ENCODE results near the gene FCRL4. TPM values are rescaled to one million over a fixed set of nuclear protein-coding genes. Genes with fewer than 3 reads are reported as not detected.

The FCRL4 gene
- total RNA-seq, 4 donors from 2014 or later, result 2.5 TPM; not detected in 3

DNA sequence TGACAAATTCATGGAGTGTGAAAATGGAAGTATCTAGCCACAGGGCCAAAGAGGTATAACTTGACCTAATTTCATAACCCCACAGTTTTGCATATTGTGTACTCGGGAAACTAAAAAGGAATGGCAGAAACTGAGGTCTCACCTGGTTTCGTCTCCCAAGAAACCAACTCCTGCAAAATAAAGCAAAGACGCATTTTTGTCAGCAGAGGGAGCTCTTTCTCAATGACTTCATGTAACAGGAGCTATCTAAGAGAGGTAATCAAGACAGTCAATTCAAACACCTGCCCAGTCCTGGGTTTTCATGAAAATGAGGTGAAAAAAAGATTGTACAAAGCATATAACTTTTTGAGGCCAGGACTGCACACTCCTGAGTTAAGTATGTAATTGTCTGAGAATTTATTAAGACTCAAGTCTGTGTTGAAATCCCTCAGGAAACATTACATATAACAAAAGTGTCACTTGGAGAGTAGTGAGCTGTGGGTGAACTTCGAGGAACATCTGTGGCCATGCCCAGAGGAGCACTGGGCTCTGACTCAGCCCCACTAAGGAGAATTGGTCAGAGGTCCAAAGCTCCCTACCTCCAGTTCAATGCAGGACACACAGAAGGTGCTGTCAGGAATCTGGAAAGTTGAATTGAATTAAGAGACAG is 17.6 kb downstream of the FCRL4 start:
- H3K27ac ChIP-seq, result no peak overlapping the region
- H3K4me3 ChIP-seq, result no peak overlapping the region
- peaks cover 0 to 10% (median 0%) of the 10 kb centered on the region in 4 donors for H3K4me1 ChIP-seq
- TF ChIP-seq, protein P1, sequence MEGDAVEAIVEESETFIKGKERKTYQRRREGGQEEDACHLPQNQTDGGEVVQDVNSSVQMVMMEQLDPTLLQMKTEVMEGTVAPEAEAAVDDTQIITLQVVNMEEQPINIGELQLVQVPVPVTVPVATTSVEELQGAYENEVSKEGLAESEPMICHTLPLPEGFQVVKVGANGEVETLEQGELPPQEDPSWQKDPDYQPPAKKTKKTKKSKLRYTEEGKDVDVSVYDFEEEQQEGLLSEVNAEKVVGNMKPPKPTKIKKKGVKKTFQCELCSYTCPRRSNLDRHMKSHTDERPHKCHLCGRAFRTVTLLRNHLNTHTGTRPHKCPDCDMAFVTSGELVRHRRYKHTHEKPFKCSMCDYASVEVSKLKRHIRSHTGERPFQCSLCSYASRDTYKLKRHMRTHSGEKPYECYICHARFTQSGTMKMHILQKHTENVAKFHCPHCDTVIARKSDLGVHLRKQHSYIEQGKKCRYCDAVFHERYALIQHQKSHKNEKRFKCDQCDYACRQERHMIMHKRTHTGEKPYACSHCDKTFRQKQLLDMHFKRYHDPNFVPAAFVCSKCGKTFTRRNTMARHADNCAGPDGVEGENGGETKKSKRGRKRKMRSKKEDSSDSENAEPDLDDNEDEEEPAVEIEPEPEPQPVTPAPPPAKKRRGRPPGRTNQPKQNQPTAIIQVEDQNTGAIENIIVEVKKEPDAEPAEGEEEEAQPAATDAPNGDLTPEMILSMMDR (IDR thresholded peaks at IDR 0.05), result peak; percentile 62 to 77 (median 66)
- no peak for TF ChIP-seq POLR2A (IDR thresholded peaks at IDR 0.05)
- H3K9me3 ChIP-seq, result peaks cover 0 to 5% (median 0%) of the 10 kb centered on the region in 4 donors
- peak in 2 of 3 donors; percentile 40 to 65 for DNase-seq
- no peaks in the 10 kb centered on the region for H3K27me3 ChIP-seq
- no peaks in the 10 kb centered on the region for H3K36me3 ChIP-seq

DNA sequence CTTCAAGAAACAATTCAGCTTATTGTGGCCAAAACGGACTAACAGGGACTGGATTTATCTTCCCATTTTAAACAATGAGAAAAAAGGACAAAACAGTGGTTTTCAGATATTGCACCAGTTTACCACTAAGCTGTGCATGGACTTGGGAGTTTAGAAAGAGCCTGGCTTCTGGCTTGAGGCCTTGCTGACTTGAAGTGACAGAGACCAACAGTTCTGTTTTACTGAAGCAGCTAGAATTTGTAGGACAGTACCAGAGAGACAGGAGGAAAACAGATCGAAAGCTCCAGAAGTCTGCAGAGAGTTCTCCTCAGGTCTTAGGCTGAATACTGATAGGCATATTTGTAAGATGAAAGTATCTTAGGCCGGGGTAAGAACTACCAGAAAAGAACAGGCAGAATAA is 20.5 kb downstream of the FCRL4 start:
- no peaks in the 10 kb centered on the region for H3K9me3 ChIP-seq
- no peaks in the 10 kb centered on the region for H3K36me3 ChIP-seq
- no peak for TF ChIP-seq POLR2A (IDR thresholded peaks at IDR 0.05)
- TF ChIP-seq, protein P1 (IDR thresholded peaks at IDR 0.05), result no peak
- H3K4me3 ChIP-seq, result no peak overlapping the region
- H3K27me3 ChIP-seq, result no peaks in the 10 kb centered on the region
- no peak for DNase-seq
- H3K4me1 ChIP-seq, result peaks cover 0 to 10% (median 0%) of the 10 kb centered on the region in 4 donors
- H3K27ac ChIP-seq, result no peak overlapping the region

DNA sequence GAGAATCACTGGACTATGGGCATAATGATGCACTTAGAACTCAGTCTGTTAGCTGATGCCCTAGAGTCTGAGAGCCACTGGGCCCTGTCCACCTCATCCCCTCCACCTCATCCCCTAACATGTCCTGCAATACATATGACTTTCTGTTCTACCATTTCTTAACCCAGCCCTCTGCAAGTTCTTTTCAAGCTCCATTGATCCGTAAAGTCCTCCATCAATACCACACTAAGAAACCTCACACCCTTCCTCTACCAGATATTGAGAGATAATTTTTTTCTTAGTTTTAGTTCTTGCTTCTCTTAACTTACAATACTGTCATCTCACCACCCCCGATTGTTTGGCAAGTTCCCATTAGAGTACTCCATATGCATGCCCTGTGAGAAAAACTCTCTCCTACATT is 22.1 kb downstream of the FCRL4 start:
- Histone ChIP-seq H3K4me3 (no peak overlapping the region), H3K27ac (no peak overlapping the region), H3K4me1 (peaks cover 0 to 5% (median 0%) of the 10 kb centered on the region in 4 donors), H3K9me3 (no peaks in the 10 kb centered on the region), H3K36me3 (no peaks in the 10 kb centered on the region), H3K27me3 (no peaks in the 10 kb centered on the region)
- no peak for DNase-seq
- TF ChIP-seq, protein P1 (IDR thresholded peaks at IDR 0.05), result no peak
- TF ChIP-seq POLR2A (IDR thresholded peaks at IDR 0.05), result no peak

- H3K36me3 ChIP-seq, result no peaks in the 10 kb centered on the region
- no peaks in the 10 kb centered on the region for H3K4me1 ChIP-seq
- H3K4me3 ChIP-seq, result no peak overlapping the region
- no peaks in the 10 kb centered on the region for H3K9me3 ChIP-seq
- no peak for DNase-seq
- TF ChIP-seq, protein P1 (IDR thresholded peaks at IDR 0.05), result no peak
- TF ChIP-seq POLR2A (IDR thresholded peaks at IDR 0.05), result no peak
- H3K27ac ChIP-seq, result no peak overlapping the region
- H3K27me3 ChIP-seq, result no peaks in the 10 kb centered on the region
Observed at GRCh38 chr1:157574836-157575235, 23.0 kb downstream of the FCRL4 start.

GRCh38 chr1:157566484-157567300 is 31.2 kb downstream of the FCRL4 start:
- H3K36me3 ChIP-seq, result no peaks in the 10 kb centered on the region
- TF ChIP-seq, protein P1 (IDR thresholded peaks at IDR 0.05), result no peak
- no peak for TF ChIP-seq POLR2A (IDR thresholded peaks at IDR 0.05)
- peak in 2 of 3 donors; percentile 41 to 61 for DNase-seq
- peaks cover 0 to 5% (median 0%) of the 10 kb centered on the region in 4 donors for H3K4me1 ChIP-seq
- peak overlapping the region in 1 of 4 donors; percentile 60 for H3K27ac ChIP-seq
- H3K9me3 ChIP-seq, result no peaks in the 10 kb centered on the region
- no peaks in the 10 kb centered on the region for H3K27me3 ChIP-seq
- H3K4me3 ChIP-seq, result no peak overlapping the region

Data from Peyer's patch (tissue), 4 donors.